Testis (tissue), 3 donors: ENCODE measurements around the gene TNPO3. TPM values are rescaled to one million over a fixed set of nuclear protein-coding genes. Genes with fewer than 3 reads are reported as not detected.

Experiments
- DNase-seq: peaks from one replicate; pipeline ENCODE4 v3.0.0-alpha.2; 2019
- H3K27ac ChIP-seq, 2 donors: fragments of 200-600 bp; sonication (generic); one replicate each; pipeline ENCODE4 v1.5.1; 2019
- H3K27me3 ChIP-seq: fragments of 200-600 bp; sonication (generic); one replicate; pipeline ENCODE4 v1.5.1; 2019
- H3K36me3 ChIP-seq: fragments of 200-600 bp; sonication (generic); one replicate; pipeline ENCODE4 v1.5.1; 2017; ENCODE audit warnings: low read depth; ENCODE audit errors: missing control alignments
- H3K4me1 ChIP-seq: fragments of 200-600 bp; sonication (generic); one replicate; pipeline ENCODE4 v1.5.1; 2019
- H3K4me3 ChIP-seq, 2 donors: fragments of 200-600 bp; sonication (generic); one replicate each; pipeline ENCODE4 v1.5.1; 2017 to 2019
- H3K9me3 ChIP-seq: fragments of 200-600 bp; sonication (generic); one replicate; pipeline ENCODE4 v1.5.1; 2017
- POLR2A ChIP-seq: fragments of 450-650 bp; IDR thresholded peaks from one replicate; pipeline ENCODE4 v1.6.1; 2017; ENCODE audit warnings: antibody characterized with exemption, mild to moderate bottlenecking, moderate library complexity
- WGBS, 2 donors: methylation state at CpG; one replicate each; pipeline ENCODE4 v1.1.5; 2018; 5-methylcytosine and 5-hydroxymethylcytosine counted together
- intact Hi-C: fragments of 100-400 bp; cut with DNase I; formaldehyde crosslinking; loops from one replicate; pipeline ENCODE4 v1.15.1; 2023; ENCODE audit warnings: low total_unique reads
- polyA plus RNA-seq: library from polyadenylated mRNA; stranded (reverse); fragments of 350-450 nt; fragmentation: Illumina TruSeq; extraction: RNeasy Lipid Tissue Mini Kit (QIAGEN cat#74804); gene quantifications from one replicate; pipeline ENCODE4 v1.2.3, GENCODE V29; 2014; ENCODE audit warnings: low read depth, low replicate concordance; ENCODE audit not compliant: insufficient read depth
- total RNA-seq, 2 donors: library from RNA; depleted of rRNA; stranded (reverse); fragments of >200 nt; gene quantifications; one replicate each; pipeline ENCODE4 v1.2.3, GENCODE V29; 2016
- TF ChIP-seq, protein P1 (sequence below), 3 experiments: fragments of 450-650 bp in 2 of 3; fragments of 200-600 bp in 1 of 3; sonication (generic) in 1 of 3; IDR thresholded peaks; one replicate each; pipeline ENCODE4 v1.5.1; 2016 to 2019; ENCODE audit warnings: antibody characterized with exemption in 3 of 3, mild to moderate bottlenecking in 2 of 3, moderate library complexity in 1 of 3

Gene TNPO3
- total and polyA plus RNA-seq, 3 donors from 2014 or later = 52.5 to 62.8 (median 55.5) TPM

GRCh38 chr7:129066290-129067131 lies 11.6 kb upstream of the TNPO3 start:
- WGBS, 2 donors = 72 to 80% methylated on average over 11 of the region's 11 CpGs
- no peaks in the 10 kb centered on the region for H3K9me3 ChIP-seq
- no peaks in the 10 kb centered on the region for H3K4me1 ChIP-seq
- H3K36me3 ChIP-seq = no peaks in the 10 kb centered on the region
- no peak overlapping the region for H3K27ac ChIP-seq
- H3K4me3 ChIP-seq = no peak overlapping the region
- no peaks in the 10 kb centered on the region for H3K27me3 ChIP-seq
- DNase-seq = no peak
- TF ChIP-seq POLR2A = no peak
- TF ChIP-seq, protein P1, sequence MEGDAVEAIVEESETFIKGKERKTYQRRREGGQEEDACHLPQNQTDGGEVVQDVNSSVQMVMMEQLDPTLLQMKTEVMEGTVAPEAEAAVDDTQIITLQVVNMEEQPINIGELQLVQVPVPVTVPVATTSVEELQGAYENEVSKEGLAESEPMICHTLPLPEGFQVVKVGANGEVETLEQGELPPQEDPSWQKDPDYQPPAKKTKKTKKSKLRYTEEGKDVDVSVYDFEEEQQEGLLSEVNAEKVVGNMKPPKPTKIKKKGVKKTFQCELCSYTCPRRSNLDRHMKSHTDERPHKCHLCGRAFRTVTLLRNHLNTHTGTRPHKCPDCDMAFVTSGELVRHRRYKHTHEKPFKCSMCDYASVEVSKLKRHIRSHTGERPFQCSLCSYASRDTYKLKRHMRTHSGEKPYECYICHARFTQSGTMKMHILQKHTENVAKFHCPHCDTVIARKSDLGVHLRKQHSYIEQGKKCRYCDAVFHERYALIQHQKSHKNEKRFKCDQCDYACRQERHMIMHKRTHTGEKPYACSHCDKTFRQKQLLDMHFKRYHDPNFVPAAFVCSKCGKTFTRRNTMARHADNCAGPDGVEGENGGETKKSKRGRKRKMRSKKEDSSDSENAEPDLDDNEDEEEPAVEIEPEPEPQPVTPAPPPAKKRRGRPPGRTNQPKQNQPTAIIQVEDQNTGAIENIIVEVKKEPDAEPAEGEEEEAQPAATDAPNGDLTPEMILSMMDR (IDR thresholded peaks at IDR 0.05) = no peak
- intact Hi-C loops = no loop called here

GRCh38 chr7:129055861-129056464 lies 1.1 kb upstream of the TNPO3 start:
- intact Hi-C loops = no loop called here
- TF ChIP-seq POLR2A = no peak
- TF ChIP-seq, protein P1 (IDR thresholded peaks at IDR 0.05) = no peak
- no peak overlapping the region for H3K27ac ChIP-seq
- no peaks in the 10 kb centered on the region for H3K36me3 ChIP-seq
- H3K9me3 ChIP-seq = no peaks in the 10 kb centered on the region
- DNase-seq = peak; percentile 25
- 46 to 58% methylated on average over 22 of the region's 22 CpGs for WGBS, 2 donors
- H3K27me3 ChIP-seq = no peaks in the 10 kb centered on the region
- peak overlapping the region; percentile 87 to 98 for H3K4me3 ChIP-seq
- peaks cover 3% of the 10 kb centered on the region for H3K4me1 ChIP-seq

- peak overlapping the region; percentile 87 to 98 for H3K4me3 ChIP-seq
- peak overlapping the region; percentile 94 to 96 for H3K27ac ChIP-seq
- H3K36me3 ChIP-seq = no peaks in the 10 kb centered on the region
- WGBS, 2 donors = 4 to 5% methylated on average over 9 of the region's 9 CpGs
- no peak for TF ChIP-seq POLR2A
- TF ChIP-seq, protein P1 (IDR thresholded peaks at IDR 0.05) = no peak
- DNase-seq = no peak
- intact Hi-C loops = no loop called here
- H3K27me3 ChIP-seq = no peaks in the 10 kb centered on the region
- H3K9me3 ChIP-seq = no peaks in the 10 kb centered on the region
- peaks cover 3% of the 10 kb centered on the region for H3K4me1 ChIP-seq
These were observed 444 bp upstream of the TNPO3 start for GRCh38 chr7:129055294-129055816.

DNA sequence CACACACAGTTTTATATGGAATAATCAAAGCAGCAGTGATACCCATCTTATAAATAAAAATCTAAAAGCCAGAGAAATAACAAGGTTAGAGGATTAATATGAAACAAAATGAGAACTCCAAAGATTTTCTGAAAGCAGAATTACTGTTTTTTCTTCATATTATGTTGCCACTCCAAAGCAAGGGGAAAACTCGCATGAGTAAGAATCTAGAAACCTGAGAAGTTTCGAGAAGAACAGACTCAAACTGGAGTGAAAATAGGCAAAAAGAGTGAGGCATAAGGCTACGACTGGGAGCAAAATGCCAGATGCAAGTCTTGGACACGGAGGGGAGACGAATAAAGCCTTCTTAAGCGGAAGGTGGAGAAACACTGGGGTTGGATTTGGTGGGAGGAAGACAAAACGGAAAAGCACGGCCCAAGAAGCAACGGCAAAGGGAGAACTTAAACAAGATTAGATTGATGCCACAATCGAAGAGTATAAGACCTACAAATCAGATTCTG lies 923 bp downstream of the TNPO3 start:
- TF ChIP-seq, protein P1 (IDR thresholded peaks at IDR 0.05) = no peak
- TF ChIP-seq POLR2A = no peak
- H3K9me3 ChIP-seq = no peaks in the 10 kb centered on the region
- no peaks in the 10 kb centered on the region for H3K27me3 ChIP-seq
- no peaks in the 10 kb centered on the region for H3K36me3 ChIP-seq
- WGBS, 2 donors = 0% methylated on average over 10 of the region's 10 CpGs
- H3K27ac ChIP-seq = peak overlapping the region; percentile 94 to 96
- no peak for DNase-seq
- peak overlapping the region; percentile 87 to 98 for H3K4me3 ChIP-seq
- intact Hi-C loops = no loop called here
- peaks cover 3% of the 10 kb centered on the region for H3K4me1 ChIP-seq
